Activated T-helper 1 cell treated with Interleukin-2 at 50 U/mL for 16 hours (primary cell): Measurements from ENCODE around the gene VPS13D.

Source experiments
- DNase-seq: peaks from one replicate; pipeline ENCODE4 v3.0.0-alpha.2; 2020; ENCODE audit warnings: low read depth

The VPS13D gene

DNA sequence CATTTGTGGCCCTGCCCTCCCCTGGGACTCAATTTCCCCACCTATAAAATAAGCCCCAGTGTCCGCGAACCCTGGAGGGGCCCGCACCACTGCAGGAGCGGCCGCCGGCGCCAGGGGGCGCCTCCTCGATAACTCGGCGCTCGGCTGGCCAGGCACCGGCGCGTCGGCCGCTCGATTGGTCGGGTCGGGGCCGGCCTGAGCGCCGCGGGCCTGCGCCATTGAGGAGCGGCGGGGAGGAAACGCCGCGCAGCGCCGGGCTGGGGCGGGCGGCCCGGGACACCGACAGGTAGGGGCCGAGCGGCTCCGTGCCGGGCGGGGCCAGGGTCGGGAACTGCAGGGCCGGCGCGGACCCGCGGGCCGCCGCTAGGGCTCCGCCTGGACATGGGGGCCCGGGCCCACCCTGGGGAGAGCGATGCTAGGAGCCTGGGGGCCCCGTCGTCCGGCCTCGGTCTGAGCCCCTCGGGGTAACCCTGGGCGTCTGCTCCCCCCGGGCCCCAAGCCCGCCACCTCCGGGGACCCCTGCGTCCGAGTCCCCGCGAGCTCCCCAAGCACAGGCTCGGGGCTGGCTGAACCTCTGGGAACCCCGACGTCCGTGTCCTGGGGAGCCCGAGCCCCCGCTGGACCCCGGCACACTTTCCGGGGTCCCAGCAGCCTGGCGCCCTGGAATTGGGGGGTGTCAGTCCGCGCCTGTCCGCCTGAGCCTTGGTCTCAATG, at the start of gene VPS13D:
Gene VPS13D, plus strand, starts transcription at position 196 of the 714 bp plus-strand sequence. CDS start 4,237 bp downstream, outside the sequence.
- peak; percentile 75 for DNase-seq

GRCh38 chr1:12180315-12180714, 49.5 kb upstream of the VPS13D start:
- DNase-seq = no peak

- no peak for DNase-seq
These were observed 48.9 kb upstream of the VPS13D start for GRCh38 chr1:12180903-12181302.

GRCh38 chr1:12181568-12181967, 48.3 kb upstream of the VPS13D start:
- DNase-seq = no peak

- DNase-seq = no peak
These were observed 47.3 kb upstream of the VPS13D start for GRCh38 chr1:12182410-12182984.

GRCh38 chr1:12183095-12183794, 46.6 kb upstream of the VPS13D start:
- DNase-seq = no peak

DNA sequence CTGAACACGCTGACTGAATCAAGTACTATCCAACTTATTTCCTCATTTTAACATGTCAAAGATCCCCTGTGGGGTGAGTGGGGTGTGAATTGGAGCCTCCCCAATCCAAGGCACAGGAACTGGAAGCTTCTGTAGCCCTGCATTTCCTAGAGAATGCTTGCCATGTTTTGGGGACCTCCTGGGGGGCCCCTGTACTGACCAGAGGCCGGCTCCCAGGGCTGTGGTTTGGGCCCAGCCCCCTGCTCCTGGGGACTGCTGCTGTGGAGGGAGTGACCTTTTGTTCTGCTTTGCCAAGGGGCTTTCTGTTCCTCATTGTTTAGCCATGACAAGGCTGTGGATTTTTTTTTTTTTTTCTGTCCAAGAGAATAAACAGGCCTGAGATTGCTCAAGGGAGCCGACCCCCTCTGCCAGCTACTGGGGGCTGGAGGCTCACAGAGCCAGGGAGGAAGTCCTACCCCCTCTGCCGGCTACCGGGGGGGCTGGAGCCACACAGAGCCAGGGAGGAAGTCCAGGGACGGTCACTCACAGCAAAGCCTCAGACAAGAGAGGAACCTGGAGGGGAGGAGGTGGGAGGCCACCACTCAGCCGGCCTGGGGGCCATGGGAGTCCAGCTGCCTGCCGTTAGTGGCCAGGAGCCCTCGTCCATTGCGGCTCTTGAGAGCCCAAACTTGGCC, 45.7 kb upstream of the VPS13D start:
- DNase-seq = no peak

DNA sequence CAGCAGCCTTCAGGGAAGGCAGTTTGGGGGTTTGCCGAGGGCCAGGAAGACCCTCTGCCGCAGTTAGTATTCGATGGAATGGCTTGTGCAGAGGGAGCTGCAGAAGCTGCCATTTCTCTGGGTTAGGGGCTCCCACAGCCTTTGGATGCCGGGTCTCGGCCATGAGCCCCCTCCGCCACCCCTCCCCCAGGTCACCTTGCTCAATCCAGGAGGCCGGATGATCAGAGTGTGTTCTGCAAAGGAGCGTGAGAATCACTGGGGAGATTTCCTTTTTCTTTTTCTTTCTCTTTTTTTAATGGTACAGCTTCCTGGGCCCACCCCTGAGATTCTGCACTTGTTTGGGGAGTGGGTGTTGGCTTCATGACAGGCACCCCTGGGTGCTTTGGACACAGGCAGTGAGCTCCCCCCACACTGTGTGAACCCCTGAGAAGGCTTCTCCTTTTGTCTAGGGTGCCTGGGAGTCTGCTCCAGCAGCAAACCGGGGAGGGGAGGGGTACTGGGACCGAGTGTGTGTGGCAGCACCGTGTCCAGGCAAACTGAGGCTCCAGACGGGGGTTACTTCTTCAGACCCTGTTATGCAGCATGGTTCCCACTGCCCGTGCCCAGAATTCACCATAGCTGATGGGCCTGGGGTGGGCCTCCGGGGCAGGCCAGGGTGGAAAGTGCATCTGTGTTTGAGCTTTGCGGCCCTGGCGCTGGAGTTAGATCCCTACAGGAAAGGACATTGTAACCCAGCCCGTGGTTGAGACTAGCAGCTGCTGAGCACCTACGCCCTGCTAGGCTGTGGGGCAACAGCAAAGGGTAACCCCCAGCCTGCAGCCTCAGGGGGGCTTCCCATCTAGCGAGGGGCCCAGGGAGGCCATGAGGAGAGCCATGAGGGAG, 44.6 kb upstream of the VPS13D start:
- DNase-seq = no peak

DNA sequence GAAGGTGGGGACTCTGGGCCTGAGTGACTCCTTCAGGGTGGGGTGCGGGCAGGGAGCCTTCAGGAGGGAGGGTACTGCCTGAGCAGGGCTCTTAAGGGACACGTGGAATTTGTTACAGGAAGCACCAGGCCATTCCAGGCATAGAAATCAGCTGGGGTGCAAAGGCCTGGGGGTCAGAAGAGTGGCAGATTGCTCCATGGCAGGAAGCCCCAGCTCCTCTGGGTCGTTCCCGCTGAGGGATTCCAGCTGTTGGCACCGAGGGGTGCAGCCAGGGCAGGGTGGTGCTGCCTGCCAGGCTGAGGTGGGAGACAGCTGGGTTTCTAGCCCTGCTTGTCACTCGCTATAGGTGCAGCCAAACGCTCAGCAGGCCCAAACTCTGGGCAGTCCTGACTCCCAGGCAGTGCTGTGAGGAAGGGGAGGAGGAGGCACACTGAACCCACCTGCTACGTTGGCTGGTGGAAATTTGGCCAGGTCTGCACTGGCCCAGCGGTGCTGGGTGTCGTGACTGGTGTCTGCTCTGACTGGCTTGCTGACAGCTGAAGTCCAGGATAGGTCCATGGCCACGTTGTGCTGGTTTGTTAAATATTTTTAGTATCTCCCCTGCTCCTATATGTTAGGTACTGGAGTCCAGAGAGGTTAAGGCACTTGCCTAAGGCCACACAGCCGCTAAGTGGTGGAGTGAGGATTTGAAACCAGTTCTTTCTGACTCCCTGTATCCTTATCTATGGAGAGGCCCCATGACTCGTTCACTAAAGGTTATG, 43.7 kb upstream of the VPS13D start:
- no peak for DNase-seq

DNA sequence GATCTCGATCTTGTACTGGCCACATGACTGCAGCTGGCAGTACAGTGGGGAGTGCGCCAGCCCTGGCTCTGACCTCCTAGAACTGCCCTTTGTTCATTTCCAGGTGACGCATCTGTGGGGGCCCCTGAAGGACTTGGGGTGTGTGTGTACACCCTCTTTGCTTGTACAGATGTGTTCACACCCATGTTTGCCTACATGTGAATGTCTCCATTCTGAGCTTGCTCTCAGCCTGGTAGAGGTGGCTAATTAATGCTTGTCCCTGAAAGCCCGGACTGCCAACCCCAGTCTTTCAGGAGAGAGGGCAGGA, 43.2 kb upstream of the VPS13D start:
- no peak for DNase-seq

GRCh38 chr1:12188115-12188514, 41.7 kb upstream of the VPS13D start:
- no peak for DNase-seq

GRCh38 chr1:12188657-12189327, 41.0 kb upstream of the VPS13D start:
- DNase-seq = no peak

DNA sequence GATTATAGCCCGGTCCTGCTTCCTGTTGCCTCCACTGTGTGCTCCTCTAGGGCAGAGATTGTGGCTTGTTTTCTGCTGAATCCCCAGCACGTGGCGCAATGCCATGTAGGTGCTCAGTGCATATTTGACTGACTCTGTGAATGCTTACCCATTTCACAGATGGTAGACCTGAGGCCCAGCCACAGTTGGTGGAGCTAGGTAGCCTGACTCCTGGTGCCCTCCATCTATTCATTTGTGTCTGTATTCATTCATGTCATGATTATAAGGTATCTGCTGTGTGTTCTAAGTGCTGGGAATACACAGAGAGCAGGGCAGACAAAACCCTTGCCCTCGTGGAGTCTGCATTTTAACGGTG, 40.5 kb upstream of the VPS13D start:
- no peak for DNase-seq

GRCh38 chr1:12191242-12192032, 38.4 kb upstream of the VPS13D start:
- DNase-seq = no peak

- DNase-seq = no peak
These were observed 35.1 kb upstream of the VPS13D start for GRCh38 chr1:12194666-12195216.

GRCh38 chr1:12195416-12195815, 34.4 kb upstream of the VPS13D start:
- DNase-seq = no peak

DNA sequence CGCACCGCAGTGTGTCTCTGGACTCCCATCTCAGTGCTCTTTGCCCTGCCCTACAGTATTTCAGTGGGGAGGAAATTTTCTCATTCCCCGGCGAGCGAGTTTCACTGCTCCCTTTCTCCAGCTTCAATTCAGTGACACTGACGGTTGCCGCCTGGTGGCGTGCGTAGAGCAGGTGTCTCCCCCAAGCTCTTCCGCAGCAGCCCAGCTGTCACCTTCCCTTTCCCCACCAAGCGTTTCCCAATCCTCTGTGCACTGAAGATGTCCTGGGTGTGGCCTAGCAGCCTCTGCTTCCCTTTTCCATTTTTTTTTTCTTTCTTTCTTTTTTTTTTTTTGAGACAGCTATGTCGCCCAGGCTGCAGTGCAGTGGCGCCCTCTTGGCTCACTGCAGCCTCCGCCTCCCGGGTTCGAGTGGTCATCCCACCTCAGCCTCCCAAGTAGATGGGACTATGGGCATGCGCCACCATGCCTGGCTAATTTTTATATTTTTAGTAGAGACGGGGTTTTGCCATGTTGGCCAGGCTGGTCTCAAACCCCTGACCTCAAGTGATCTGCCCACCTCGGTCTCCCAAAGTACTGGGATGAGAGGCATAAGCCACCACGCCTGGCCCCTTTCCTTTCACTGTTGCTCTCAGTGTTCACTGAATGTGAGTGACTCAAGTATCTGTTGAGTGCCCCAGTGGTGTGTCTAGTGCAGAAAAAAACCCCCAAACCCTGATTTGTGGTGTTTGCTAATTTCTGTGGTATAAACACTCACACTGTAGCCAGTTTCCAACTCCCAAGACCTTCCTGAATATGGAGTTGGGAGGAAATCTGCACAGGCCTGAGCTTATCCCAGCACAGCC, 33.0 kb upstream of the VPS13D start:
- no peak for DNase-seq

GRCh38 chr1:12197483-12197880, 32.3 kb upstream of the VPS13D start:
- no peak for DNase-seq

DNA sequence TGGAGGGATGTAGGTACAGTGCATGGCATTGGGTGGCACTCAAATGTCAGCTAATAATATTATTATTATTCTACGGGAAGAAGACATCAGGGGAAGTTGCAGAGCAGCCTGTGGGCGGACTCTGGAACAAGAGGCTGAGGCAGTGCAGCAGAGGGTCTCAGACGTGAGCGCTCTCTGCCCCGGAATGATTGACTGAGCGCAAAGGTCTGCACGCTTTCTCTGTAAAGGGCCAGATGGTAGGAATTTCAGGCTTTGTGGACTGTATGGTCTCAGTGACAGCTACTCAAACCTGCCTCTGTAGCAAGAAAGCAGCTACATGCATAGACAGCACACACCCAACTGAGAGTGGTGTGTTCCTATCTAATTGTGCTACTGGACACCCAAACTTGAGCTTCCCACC, 29.6 kb upstream of the VPS13D start:
- DNase-seq = no peak
